Measurements from ENCODE around the gene RABGAP1L.

DNA sequence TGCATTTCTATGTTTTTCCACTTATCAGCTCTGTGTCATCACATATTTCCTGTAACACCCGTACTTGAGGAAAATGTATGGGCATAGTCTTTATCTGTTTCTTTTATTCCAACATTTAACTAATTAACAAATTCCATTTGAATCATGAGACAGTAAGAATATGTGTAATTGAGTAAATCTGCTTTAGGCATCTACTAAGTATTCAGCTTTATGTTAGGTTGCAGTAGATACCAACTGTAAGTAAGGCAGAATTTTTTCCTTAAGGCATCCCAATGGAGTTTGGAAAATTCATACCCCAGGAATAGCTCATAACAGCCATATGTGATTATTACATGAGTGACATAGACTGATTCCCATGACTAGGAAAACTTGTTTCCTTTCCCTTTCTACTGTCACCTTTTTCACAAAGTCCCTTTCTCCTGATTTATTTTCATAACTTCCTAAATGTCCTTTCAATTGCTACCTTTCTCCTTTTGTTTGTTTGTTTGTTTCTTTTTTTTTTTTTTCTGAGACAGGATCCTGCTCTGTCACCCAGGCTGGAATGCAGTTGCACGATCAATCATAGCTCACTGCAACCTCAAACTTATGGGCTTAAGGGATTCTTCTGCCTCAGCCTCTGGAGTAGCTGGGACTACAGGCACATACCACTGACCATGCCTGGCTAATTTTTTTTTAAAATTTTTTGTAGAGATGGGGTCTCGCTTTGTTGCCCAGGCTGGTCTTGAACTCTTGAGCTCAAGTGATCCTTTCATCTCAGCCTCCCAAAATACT is 780.6 kb downstream of the RABGAP1L start:
- TF ChIP-seq, protein P1, sequence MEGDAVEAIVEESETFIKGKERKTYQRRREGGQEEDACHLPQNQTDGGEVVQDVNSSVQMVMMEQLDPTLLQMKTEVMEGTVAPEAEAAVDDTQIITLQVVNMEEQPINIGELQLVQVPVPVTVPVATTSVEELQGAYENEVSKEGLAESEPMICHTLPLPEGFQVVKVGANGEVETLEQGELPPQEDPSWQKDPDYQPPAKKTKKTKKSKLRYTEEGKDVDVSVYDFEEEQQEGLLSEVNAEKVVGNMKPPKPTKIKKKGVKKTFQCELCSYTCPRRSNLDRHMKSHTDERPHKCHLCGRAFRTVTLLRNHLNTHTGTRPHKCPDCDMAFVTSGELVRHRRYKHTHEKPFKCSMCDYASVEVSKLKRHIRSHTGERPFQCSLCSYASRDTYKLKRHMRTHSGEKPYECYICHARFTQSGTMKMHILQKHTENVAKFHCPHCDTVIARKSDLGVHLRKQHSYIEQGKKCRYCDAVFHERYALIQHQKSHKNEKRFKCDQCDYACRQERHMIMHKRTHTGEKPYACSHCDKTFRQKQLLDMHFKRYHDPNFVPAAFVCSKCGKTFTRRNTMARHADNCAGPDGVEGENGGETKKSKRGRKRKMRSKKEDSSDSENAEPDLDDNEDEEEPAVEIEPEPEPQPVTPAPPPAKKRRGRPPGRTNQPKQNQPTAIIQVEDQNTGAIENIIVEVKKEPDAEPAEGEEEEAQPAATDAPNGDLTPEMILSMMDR (IDR thresholded peaks at IDR 0.05; ENCODE audit: low read depth, low read length) = no peak
- TF ChIP-seq POLR2A (IDR thresholded peaks at IDR 0.05; ENCODE audit: extremely low read depth, insufficient read length) = no peak
